OCI-LY1 (cell line): Measurements from ENCODE around the gene USH2A.

Experiments used
- H2AFZ ChIP-seq: fragments of 200-600 bp; sonication (generic), shearing (Covaris generic); 2 replicates; pipeline ENCODE4 v1.6.0; 2014; ENCODE audit warnings: antibody characterized with exemption, mild to moderate bottlenecking, low read length
- H3F3A ChIP-seq: fragments of 200-600 bp; sonication (generic), shearing (Covaris generic); 2 replicates; pipeline ENCODE4 v1.6.0; 2014; ENCODE audit warnings: mild to moderate bottlenecking, antibody characterized with exemption, low read length, moderate library complexity; ENCODE audit not compliant: insufficient read depth
- H3K27ac ChIP-seq: fragments of 200-600 bp; sonication (generic); 2 replicates; pipeline ENCODE4 v1.5.1; 2014; ENCODE audit warnings: low read length, mixed run types, mild to moderate bottlenecking, low read depth; ENCODE audit not compliant: poor library complexity, severe bottlenecking
- H3K27me3 ChIP-seq: fragments of 200-600 bp; sonication (generic); 2 replicates; pipeline ENCODE4 v1.6.0; 2014; ENCODE audit warnings: antibody characterized with exemption, mild to moderate bottlenecking, low read length, moderate library complexity; ENCODE audit not compliant: insufficient read depth
- H3K36me3 ChIP-seq: fragments of 200-600 bp; sonication (generic); 2 replicates; pipeline ENCODE4 v1.6.1; 2014; ENCODE audit warnings: mild to moderate bottlenecking, antibody characterized with exemption, low read length, moderate library complexity, mixed read lengths; ENCODE audit not compliant: insufficient read depth
- H3K4me1 ChIP-seq: fragments of 200-600 bp; sonication (generic); 2 replicates; pipeline ENCODE4 v1.5.1; 2014; ENCODE audit warnings: mild to moderate bottlenecking, low read length, moderate library complexity; ENCODE audit not compliant: insufficient read depth, severe bottlenecking
- H3K4me2 ChIP-seq: fragments of 200-600 bp; sonication (generic), shearing (Covaris generic); 2 replicates; pipeline ENCODE4 v1.6.1; 2014; ENCODE audit warnings: low read length
- H3K4me3 ChIP-seq: fragments of 200-600 bp; sonication (generic); 2 replicates; pipeline ENCODE4 v1.5.1; 2014; ENCODE audit warnings: low read length, low read depth, mild to moderate bottlenecking, mixed read lengths; ENCODE audit not compliant: poor library complexity, severe bottlenecking
- H3K79me2 ChIP-seq: fragments of 200-600 bp; shearing (Covaris generic); 2 replicates; pipeline ENCODE4 v1.6.1; 2016; ENCODE audit warnings: mixed run types, low read length, mixed read lengths; ENCODE audit not compliant: insufficient read depth
- H3K9ac ChIP-seq: fragments of 200-600 bp; sonication (generic), shearing (Covaris generic); 2 replicates; pipeline ENCODE4 v1.6.1; 2014; ENCODE audit warnings: mild to moderate bottlenecking, low read length, mixed read lengths
- H3K9me2 ChIP-seq: fragments of 200-600 bp; sonication (generic), shearing (Covaris generic); 2 replicates; pipeline ENCODE4 v1.6.1; 2014; ENCODE audit warnings: low read depth, mild to moderate bottlenecking, low read length, mixed read lengths
- H3K9me3 ChIP-seq: fragments of 200-600 bp; shearing (Covaris generic); 2 replicates; pipeline ENCODE4 v1.6.1; 2014; ENCODE audit warnings: low read length, mixed read lengths
- H4K20me1 ChIP-seq: fragments of 200-600 bp; sonication (generic), shearing (Covaris generic); 2 replicates; pipeline ENCODE4 v1.6.0; 2016; ENCODE audit warnings: mild to moderate bottlenecking, low read length; ENCODE audit not compliant: insufficient read depth
- CTCF ChIP-seq: fragments of 200-600 bp; sonication (generic), shearing (Covaris generic); IDR thresholded peaks from 2 replicates; pipeline ENCODE4 v1.5.1; 2017; ENCODE audit warnings: mild to moderate bottlenecking, antibody characterized with exemption, low read length, moderate library complexity, mixed read lengths
- EZH2 ChIP-seq: fragments of 200-600 bp; sonication (generic), shearing (Covaris generic); IDR thresholded peaks from 2 replicates; pipeline ENCODE4 v1.8.0; 2017; ENCODE audit warnings: borderline replicate concordance, mixed run types, mild to moderate bottlenecking, antibody characterized with exemption, low read length, moderate library complexity, mixed read lengths

USH2A gene

GRCh38 chr1:215776336-215776735 is 646.9 kb downstream of the USH2A start:
- Histone ChIP-seq H3K27me3 (no peaks in the 10 kb centered on the region), H3K4me2 (no peak overlapping the region), H3K79me2 (no peaks in the 10 kb centered on the region), H3K36me3 (no peaks in the 10 kb centered on the region), H3K27ac (no peak overlapping the region), H3K9me3 (no peaks in the 10 kb centered on the region), H3F3A (no peaks in the 10 kb centered on the region), H2AFZ (no peak overlapping the region), H3K4me3 (no peak overlapping the region), H3K9me2 (no peaks in the 10 kb centered on the region), H4K20me1 (no peaks in the 10 kb centered on the region), H3K4me1 (no peaks in the 10 kb centered on the region), H3K9ac (no peak overlapping the region)
- TF ChIP-seq CTCF: no peak
- no peak for TF ChIP-seq EZH2

DNA sequence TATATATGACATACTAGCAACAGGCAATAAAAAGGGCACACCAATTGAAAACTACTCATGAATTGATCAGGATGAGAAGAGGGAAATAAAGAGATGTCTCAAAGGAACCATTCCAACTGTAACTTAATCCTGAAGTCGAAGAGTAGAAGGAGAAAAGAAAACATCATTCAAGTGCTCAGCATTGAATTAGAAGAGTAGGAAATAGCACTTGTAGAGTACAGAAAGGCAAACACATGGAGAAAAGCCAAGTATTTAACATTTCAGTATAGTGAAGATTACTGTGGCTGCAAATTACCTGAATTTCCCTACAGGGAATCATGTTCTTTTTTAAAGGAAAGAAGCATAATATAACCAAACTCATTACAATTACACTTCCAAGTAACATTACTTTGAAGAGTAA is 651.1 kb downstream of the USH2A start:
- no peak overlapping the region for H3K4me2 ChIP-seq
- H3K4me3 ChIP-seq: no peak overlapping the region
- H3K9ac ChIP-seq: no peak overlapping the region
- no peaks in the 10 kb centered on the region for H3K9me2 ChIP-seq
- H2AFZ ChIP-seq: no peak overlapping the region
- no peaks in the 10 kb centered on the region for H3K9me3 ChIP-seq
- no peak overlapping the region for H3K27ac ChIP-seq
- H3F3A ChIP-seq: no peaks in the 10 kb centered on the region
- H3K4me1 ChIP-seq: no peaks in the 10 kb centered on the region
- TF ChIP-seq EZH2 (no peak), CTCF (no peak)
- H3K79me2 ChIP-seq: no peaks in the 10 kb centered on the region
- no peaks in the 10 kb centered on the region for H4K20me1 ChIP-seq
- no peaks in the 10 kb centered on the region for H3K36me3 ChIP-seq
- no peaks in the 10 kb centered on the region for H3K27me3 ChIP-seq

GRCh38 chr1:215768303-215768702 is 654.9 kb downstream of the USH2A start:
- Histone ChIP-seq H3F3A (no peaks in the 10 kb centered on the region), H4K20me1 (no peaks in the 10 kb centered on the region), H3K36me3 (no peaks in the 10 kb centered on the region), H3K9me2 (no peaks in the 10 kb centered on the region), H2AFZ (no peak overlapping the region), H3K9me3 (no peaks in the 10 kb centered on the region), H3K4me1 (no peaks in the 10 kb centered on the region), H3K4me2 (no peak overlapping the region), H3K79me2 (no peaks in the 10 kb centered on the region), H3K9ac (no peak overlapping the region), H3K4me3 (no peak overlapping the region), H3K27me3 (no peaks in the 10 kb centered on the region), H3K27ac (no peak overlapping the region)
- TF ChIP-seq CTCF: no peak
